Measurements from ENCODE around the gene TAF11L14. TPM values are rescaled to one million over a fixed set of nuclear protein-coding genes. Genes with fewer than 3 reads are reported as not detected.
"Not testable (repeated sequence)": the region's sequence is repeated elsewhere in the genome, so short reads cannot be mapped to it uniquely, and the experiment has no call there.

TAF11L14 gene
- not detected in 2 replicates for total RNA-seq (2014; rRNA removed)
- polyA plus RNA-seq (2012) = not detected

DNA sequence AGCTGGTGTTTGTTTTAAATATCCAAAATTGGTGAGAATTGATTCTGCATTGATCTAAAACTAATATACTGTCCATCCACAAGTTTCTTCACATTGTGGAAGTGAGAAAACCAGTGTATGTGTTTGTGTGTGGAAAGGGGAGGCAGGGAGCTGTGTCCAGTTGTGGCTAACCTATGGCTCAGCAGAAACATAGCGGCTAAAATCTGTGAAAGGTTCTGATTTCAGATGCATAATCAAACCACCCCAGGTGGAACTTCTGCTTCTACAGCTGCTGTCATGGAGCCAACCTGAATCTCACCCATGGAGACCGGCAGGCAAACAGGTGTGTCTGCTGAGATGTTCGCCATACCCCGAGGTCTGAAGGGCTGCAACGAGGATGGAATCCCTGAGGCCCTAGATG, at the start of gene TAF11L14:
TSS of gene TAF11L14 (plus strand) at position 301 of the 400 bp plus-strand sequence.
- DNase-seq (ENCODE audit: low read depth) = no peak

- DNase-seq (ENCODE audit: low read depth) = not testable (repeated sequence)
Measured at GRCh38 chr5:17585658-17586057, 48.6 kb upstream of the TAF11L14 start, which contains the start of gene TAF11L7. TSS of gene TAF11L7 (minus strand) at chr5:17585758.

DNA sequence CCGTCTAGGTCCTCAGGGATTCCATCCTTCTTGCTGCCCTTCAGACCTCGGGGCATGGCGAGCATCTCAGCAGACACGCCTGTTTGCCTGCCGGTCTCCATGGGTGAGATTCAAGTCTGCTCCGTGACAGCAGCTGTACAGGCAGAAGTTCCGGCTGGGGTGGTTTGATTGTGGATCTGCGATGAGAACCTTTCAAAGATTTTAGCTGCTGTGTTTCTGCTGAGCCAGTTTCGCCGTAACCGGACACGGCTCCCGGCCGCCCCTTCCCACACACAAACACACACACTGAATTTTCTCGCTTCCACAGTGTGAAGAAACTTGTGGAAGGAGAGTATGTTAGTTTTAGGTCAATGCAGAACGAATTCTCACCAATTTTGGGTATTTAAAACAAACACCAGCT, 43.4 kb upstream of the TAF11L14 start, which contains the start of gene TAF11L8:
TSS of gene TAF11L8 (minus strand) at position 101 of the 400 bp plus-strand sequence.
- not testable (repeated sequence) for DNase-seq (ENCODE audit: low read depth)

DNA sequence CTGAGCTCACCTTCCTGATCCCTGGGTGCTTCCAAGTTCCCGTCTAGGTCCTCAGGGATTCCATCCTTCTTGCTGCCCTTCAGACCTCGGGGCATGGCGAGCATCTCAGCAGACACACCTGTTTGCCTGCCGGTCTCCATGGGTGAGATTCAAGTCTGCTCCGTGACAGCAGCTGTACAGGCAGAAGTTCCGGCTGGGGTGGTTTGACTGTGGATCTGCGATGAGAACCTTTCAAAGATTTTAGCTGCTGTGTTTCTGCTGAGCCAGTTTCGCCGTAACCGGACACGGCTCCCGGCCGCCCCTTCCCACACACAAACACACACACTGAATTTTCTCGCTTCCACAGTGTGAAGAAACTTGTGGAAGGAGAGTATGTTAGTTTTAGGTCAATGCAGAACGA, 40.0 kb upstream of the TAF11L14 start, which contains the start of gene TAF11L9:
TSS of gene TAF11L9 (minus strand) at position 140 of the 400 bp plus-strand sequence.
- DNase-seq (ENCODE audit: low read depth) = not testable (repeated sequence)

- DNase-seq (ENCODE audit: low read depth) = not testable (repeated sequence)
Measured at GRCh38 chr5:17597728-17598127, 36.5 kb upstream of the TAF11L14 start, which contains the start of gene TAF11L10. TSS of gene TAF11L10 (minus strand) at chr5:17597828.

DNA sequence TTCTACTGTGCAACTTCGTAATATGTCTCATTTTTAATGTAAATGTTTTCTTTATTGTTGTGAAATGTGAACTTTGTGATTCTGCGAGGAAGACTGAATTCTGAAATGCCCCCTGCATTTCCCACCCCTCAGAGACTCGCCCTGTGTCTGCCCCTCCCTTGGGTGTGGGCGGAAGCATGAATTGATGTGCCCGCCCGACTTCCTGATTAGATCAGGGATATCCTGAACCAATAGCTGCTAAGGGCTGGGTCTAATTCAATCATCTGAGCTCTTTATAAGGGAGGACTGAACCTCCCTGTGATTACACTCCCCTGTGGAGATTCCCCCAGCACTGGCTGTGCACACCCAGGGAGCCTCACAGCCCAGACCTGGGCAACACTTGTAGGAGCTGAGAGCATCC, 30.4 kb upstream of the TAF11L14 start, which contains the start of gene TAF11L11:
TSS of gene TAF11L11 (plus strand) at position 304 of the 400 bp plus-strand sequence.
- DNase-seq (ENCODE audit: low read depth) = not testable (repeated sequence)

DNA sequence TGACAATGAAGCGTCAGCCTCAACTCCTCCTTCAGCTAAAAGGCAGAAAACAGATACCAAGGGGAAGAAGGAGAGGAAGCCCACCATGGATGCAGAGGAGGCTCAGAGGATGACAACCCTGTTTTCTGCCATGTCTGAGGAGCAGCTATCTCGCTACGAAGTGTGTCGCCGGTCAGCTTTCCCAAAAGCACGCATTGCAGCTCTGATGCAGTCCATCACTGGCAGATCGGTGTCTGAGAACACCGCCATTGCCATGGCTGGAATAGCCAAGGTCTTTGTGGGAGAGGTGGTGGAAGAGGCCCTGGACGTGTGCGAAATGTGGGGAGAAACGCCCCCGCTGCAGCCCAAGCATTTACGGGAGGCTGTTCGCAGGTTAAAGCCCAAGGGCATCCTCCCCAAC, 29.3 kb upstream of the TAF11L14 start:
- no peak for DNase-seq (ENCODE audit: low read depth)

- DNase-seq (ENCODE audit: low read depth) = not testable (repeated sequence)
Measured at GRCh38 chr5:17607461-17607860, 26.8 kb upstream of the TAF11L14 start.

DNA sequence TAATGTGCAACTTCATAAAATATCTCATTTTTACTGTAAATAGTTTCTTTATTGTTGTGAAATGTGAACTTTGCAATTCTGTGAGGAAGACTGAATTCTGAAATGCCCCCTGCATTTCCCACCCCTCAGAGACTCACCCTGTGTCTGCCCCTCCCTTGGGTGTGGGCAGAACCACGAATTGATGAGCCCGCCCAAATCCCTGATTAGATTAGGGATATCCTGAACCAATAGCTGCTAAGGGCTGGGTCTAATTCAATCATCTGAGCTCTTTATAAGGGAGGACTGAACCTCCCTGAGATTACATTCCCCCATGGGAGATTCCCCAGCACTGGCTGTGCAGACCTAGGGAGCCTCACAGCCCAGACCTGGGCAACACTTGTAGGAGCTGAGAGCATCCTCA, 24.2 kb upstream of the TAF11L14 start, which contains the start of gene TAF11L12:
TSS of gene TAF11L12 (plus strand) at position 301 of the 400 bp plus-strand sequence.
- DNase-seq (ENCODE audit: low read depth) = not testable (repeated sequence)

DNA sequence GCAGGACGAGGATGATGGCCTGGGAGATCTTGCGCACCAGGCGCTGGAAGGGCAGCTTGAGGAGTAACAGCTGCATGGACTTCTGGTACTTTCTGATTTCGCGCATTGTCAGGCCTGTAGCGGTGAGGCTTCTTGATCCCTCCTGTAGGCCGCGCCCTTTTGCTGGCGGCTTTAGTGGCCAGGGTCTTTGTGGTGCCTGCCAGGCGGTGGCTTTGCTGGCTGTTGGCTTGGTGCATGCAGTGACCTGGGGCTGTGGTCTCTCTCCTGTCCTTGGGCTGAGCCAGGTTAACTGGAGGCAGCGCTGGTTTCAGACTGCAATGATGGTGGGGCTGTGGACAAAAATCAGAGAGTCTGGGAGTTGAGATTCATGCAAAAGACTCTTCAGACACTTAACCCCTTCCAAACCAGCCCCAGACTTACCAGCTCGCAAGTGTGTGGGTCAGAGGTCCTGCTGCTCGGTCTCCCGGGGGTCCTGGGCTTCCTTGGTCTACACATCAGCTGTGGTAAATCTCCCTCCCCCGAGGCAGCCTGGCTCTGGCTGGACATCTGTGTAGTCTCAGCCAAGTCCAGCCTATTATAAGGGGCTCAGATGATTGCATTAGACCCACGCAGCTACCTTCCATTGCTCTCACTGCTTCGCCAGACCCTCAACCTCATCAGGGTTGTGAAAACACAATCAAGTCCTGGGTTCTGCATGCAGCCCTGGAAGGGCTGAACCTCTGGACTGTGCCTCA, 19.2 kb upstream of the TAF11L14 start:
- no peak for DNase-seq (ENCODE audit: low read depth)

GRCh38 chr5:17619354-17619753, 14.9 kb upstream of the TAF11L14 start:
- DNase-seq (ENCODE audit: low read depth) = no peak

DNA sequence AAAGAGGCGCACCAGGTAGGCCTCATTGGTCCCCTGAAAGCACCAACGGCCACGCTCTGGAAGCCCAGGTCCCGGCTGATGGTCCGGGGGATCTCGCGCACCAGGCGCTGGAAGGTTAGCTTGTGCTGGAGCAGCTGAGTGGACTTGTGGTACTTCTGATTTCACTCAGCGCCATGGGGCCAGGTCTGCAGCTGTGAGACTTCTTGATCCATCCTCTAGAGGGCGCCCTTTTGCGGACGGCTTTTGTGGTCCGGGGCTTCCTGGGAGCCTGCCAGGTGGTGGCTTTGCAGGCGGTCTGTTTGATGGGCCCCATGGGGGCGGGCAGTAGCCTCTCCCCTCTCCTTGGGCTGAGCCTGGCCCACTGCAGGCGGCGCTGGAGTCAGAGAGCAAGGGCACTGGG, 13.6 kb upstream of the TAF11L14 start:
- no peak for DNase-seq (ENCODE audit: low read depth)

- DNase-seq (ENCODE audit: low read depth) = no peak
Measured at GRCh38 chr5:17625686-17626085, 8.6 kb upstream of the TAF11L14 start.

- DNase-seq (ENCODE audit: low read depth) = not testable (repeated sequence)
Measured at GRCh38 chr5:17631788-17632187, 2.5 kb upstream of the TAF11L14 start, which contains the start of gene TAF11L13. TSS of gene TAF11L13 (plus strand) at chr5:17632088.

- not testable (repeated sequence) for DNase-seq (ENCODE audit: low read depth)
Measured at GRCh38 chr5:17649232-17649631, 15.0 kb downstream of the TAF11L14 start.

DNA sequence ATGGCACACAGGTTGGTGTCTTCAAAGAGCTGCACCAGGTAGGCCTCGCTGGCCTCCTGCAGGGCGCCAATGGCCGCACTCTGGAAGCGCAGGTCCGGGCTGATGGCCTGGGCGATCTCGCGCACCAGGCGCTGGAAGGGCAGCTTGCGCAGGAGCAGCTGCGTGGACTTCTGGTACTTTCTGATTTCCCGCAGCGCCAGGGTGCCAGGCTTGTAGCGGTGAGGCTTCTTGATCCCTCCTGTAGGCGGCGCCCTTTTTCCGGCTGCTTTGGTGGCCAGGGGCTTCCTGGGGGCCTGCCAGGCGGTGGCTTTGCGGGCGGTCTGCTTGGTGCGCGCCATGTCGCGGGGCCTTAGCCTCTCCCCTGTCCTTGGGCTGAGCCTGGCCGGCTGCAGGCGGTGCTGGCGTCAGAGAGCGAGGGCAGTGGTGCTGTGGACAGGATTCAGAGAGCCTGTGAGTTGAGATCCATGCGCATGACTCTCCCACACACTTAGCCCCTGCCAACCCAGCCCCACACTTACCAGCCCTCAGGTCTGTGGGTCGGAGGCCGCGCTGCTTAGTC, 21.0 kb downstream of the TAF11L14 start:
- DNase-seq (ENCODE audit: low read depth) = not testable (repeated sequence)

DNA sequence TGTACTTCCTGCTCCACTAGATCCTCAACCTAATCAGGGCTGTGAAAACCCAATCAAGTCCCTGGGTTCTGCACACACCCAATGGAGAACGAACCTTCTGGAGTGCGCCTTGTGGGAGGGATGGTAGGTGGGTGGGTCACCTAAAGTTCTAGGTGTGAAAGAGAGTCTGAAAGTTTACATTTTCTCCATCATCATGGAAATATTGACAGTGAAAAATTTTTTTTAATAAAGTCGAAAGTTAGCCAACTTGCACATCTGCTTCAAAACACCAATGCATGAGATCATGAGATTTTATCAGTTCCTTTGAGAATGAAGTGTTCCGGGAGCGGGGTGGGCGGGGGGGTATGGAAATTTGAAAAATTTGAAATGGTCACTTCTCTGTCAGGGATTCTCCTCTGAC, 21.7 kb downstream of the TAF11L14 start:
- no peak for DNase-seq (ENCODE audit: low read depth)

- no peak for DNase-seq (ENCODE audit: low read depth)
Measured at GRCh38 chr5:17663182-17663581, 28.9 kb downstream of the TAF11L14 start.

DNA sequence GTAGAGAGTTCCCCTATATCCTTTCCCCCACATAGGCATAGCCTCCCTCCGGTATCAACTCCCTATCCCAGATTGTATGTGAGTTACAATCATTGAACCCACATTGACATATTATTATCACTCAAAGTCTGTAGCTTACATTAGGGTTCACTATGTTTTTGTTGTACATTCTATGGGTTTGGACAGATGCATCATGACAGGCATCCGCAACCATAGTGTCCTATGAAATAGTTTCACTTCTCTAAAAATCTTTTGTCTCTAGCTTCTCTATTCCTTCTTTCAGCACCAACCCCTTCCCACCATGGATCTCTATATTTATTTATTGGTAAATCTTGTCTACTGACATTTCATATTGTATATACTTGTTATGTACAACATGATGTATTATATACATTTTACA, 31.6 kb downstream of the TAF11L14 start:
- DNase-seq (ENCODE audit: low read depth) = no peak

- no peak for DNase-seq (ENCODE audit: low read depth)
Measured at GRCh38 chr5:17666726-17667235, 32.5 kb downstream of the TAF11L14 start.

GRCh38 chr5:17670353-17670752, 36.1 kb downstream of the TAF11L14 start:
- no peak for DNase-seq (ENCODE audit: low read depth)

DNA sequence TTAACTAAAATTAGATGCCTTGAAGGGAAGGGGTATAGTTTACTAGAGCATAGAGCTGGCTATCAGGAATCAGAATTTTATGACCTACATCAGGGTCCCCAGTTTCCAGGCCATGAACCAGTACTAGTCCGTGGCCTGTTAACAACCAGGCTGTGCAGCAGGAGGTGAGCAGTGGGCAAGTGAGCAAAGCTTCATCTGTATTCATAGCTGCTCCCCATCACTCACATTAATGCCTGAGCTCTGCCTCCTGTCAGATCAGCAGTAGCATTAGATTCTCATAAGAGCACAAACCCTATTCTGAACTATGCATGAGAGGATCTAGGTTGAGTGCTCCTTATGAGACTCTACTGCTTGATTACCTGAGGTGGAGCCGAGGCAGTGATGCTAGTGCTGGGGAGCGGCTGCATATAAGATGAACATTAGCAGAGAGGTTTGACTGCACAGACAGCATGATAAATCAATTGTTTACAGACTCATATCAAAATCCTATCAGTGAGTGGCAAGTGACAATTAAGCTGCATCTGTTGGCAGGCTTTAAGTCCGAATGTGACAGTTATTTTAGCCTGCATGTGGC, 44.6 kb downstream of the TAF11L14 start:
- DNase-seq (ENCODE audit: low read depth) = no peak
